Thymus (tissue), 11 donors: Measurements from ENCODE around the gene MOB2. TPM values are rescaled to one million over a fixed set of nuclear protein-coding genes. Genes with fewer than 3 reads are reported as not detected.

ENCODE experiments used
- DNase-seq, 9 donors: peaks; one replicate each; pipeline ENCODE4 v3.0.0-alpha.2; 2013; ENCODE audit warnings: low spot score in 9 of 9, low read depth in 6 of 9, missing footprints in 1 of 9
- H3K27ac ChIP-seq, 2 donors: one replicate each; pipeline ENCODE4 v1.5.1; 2013; ENCODE audit warnings: control low read depth in 1 of 2, low read depth in 1 of 2, low read length in 1 of 2, mild to moderate bottlenecking in 1 of 2, moderate library complexity in 1 of 2
- H3K27me3 ChIP-seq, 2 donors: one replicate each; pipeline ENCODE4 v1.5.1; 2013; ENCODE audit warnings: low read length in 1 of 2; ENCODE audit not compliant: control insufficient read depth in 2 of 2, insufficient read depth in 1 of 2
- H3K36me3 ChIP-seq, 2 donors: one replicate each; pipeline ENCODE4 v1.5.1; 2013; ENCODE audit warnings: low read length in 1 of 2, mild to moderate bottlenecking in 1 of 2, moderate library complexity in 1 of 2; ENCODE audit not compliant: control insufficient read depth in 2 of 2, insufficient read depth in 2 of 2
- H3K4me1 ChIP-seq, 2 donors: one replicate each; pipeline ENCODE4 v1.5.1; 2013; ENCODE audit warnings: low read length in 2 of 2; ENCODE audit not compliant: control insufficient read depth in 2 of 2, insufficient read depth in 2 of 2
- H3K4me3 ChIP-seq, 2 donors: one replicate each; pipeline ENCODE4 v1.5.1; 2013; ENCODE audit warnings: low read length in 2 of 2, control low read depth in 1 of 2, mild to moderate bottlenecking in 1 of 2
- H3K9me3 ChIP-seq, 2 donors: one replicate each; pipeline ENCODE4 v1.5.1; 2013; ENCODE audit warnings: low read length in 1 of 2, mild to moderate bottlenecking in 1 of 2; ENCODE audit not compliant: control insufficient read depth in 2 of 2, insufficient read depth in 1 of 2
- WGBS: extraction: QIAGEN DNeasy Blood & Tissue Kit; methylation state at CpG from one replicate; pipeline ENCODE4 v1.1.7; 2013; 5-methylcytosine and 5-hydroxymethylcytosine counted together
- polyA plus RNA-seq: library from polyadenylated mRNA; stranded (reverse); fragments of 200-250 nt; gene quantifications from one replicate; pipeline ENCODE4 v1.2.3, GENCODE V29; 2013
- total RNA-seq: library from RNA; stranded (reverse); fragments of 120-200 nt; gene quantifications from one replicate; pipeline ENCODE4 v1.2.4, GENCODE V29; 2013
- donor health status: healthy.

The MOB2 gene
- total and polyA plus RNA-seq, 2 donors, result 34.0 to 46.5 TPM

DNA sequence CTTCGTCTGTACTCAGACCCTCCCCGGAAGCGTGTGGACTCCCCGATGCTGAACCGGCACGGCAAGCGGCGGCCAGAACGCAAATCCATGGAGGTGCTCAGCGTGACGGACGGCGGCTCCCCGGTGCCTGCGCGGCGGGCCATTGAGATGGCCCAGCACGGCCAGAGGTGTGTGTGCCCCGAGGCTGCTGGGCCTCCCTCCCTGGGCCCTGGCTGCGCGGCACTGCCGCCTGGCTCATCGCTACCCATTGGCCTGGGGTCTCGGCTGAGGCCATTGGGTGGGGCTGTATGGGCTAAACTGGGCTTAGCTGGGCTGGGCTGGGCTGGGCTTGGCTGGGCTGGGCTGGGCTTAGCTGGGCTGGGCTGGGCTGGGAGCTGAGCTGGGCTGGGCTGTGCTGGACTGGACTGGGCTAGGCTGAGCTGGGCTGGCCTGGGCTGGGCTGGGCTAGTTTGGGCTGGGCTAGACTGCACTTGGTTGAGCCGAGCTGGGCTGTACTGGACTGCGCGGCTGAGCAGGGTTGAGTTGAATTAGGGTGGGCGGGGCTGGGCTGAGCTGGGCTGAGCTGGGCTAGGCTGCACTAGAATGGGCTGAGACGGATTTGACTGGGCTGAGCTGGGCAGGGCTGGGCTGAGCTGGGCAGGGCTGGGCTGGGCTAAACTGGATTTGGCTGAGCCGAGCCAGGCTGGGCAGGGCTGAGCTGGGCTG, 40.7 kb downstream of the MOB2 start:
- Histone ChIP-seq H3K4me1 (no peaks in the 10 kb centered on the region), H3K36me3 (no peaks in the 10 kb centered on the region), H3K4me3 (no peak overlapping the region), H3K9me3 (no peaks in the 10 kb centered on the region), H3K27me3 (no peaks in the 10 kb centered on the region), H3K27ac (no peak overlapping the region)
- 95% methylated on average over 30 of the region's 30 CpGs for WGBS
- no peak for DNase-seq

DNA sequence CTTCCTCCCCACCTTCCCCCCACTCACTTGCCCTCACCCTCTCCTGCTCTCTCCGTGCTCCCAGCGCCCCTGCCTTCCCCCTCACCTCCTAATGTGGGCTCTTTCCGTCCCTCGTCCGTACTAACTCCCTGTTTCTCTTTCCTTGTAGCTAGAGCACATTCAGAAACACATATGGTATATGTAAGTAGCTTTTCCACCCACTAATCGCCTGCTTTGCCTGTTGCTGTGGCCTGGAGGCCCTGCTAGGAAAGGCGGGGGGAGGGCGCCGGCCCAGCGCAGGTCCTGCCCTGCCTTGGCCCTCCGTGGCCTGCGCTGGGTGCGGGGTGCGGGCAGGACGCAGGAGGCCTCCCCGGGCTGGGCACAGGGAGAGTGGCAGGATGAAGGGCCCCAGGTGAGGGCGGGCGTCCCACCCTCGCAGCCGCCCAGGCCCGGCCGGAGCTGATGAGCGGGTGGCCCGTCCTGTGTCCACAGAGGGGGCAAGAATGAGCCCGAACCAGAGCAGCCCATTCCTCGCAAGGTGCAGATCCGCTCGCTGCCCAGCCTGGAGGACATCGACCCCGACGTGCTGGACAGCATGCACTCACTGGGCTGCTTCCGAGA, 41.7 kb downstream of the MOB2 start:
- no peak for DNase-seq
- H3K4me1 ChIP-seq, result no peaks in the 10 kb centered on the region
- H3K27me3 ChIP-seq, result no peaks in the 10 kb centered on the region
- WGBS, result 88% methylated on average over 32 of the region's 32 CpGs
- H3K4me3 ChIP-seq, result no peak overlapping the region
- H3K36me3 ChIP-seq, result no peaks in the 10 kb centered on the region
- H3K9me3 ChIP-seq, result no peaks in the 10 kb centered on the region
- no peak overlapping the region for H3K27ac ChIP-seq

DNA sequence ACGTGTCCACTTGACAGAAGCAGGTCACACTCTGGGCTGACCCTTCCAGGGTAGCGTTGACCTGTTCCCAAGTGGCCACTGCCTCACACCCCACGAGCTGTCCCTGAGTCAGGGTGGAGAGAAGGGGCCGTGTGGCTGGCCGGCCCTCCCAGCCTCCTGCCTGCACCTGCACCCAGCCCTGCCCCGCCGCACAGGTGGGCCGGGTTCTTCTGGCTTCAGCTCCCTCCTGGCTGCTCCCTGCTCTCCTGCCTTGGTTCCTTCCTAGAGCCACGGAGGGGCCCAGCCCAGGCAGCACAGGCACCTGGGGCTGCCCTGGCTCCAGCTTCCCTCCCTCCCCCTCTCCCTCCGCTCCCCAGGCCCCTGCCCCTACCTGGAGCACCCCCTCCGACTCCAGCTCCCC, 42.3 kb downstream of the MOB2 start:
- H3K9me3 ChIP-seq, result no peaks in the 10 kb centered on the region
- H3K4me1 ChIP-seq, result no peaks in the 10 kb centered on the region
- no peak overlapping the region for H3K4me3 ChIP-seq
- H3K27ac ChIP-seq, result no peak overlapping the region
- no peak for DNase-seq
- no peaks in the 10 kb centered on the region for H3K27me3 ChIP-seq
- H3K36me3 ChIP-seq, result no peaks in the 10 kb centered on the region
- WGBS, result 83% methylated on average over 11 of the region's 11 CpGs

DNA sequence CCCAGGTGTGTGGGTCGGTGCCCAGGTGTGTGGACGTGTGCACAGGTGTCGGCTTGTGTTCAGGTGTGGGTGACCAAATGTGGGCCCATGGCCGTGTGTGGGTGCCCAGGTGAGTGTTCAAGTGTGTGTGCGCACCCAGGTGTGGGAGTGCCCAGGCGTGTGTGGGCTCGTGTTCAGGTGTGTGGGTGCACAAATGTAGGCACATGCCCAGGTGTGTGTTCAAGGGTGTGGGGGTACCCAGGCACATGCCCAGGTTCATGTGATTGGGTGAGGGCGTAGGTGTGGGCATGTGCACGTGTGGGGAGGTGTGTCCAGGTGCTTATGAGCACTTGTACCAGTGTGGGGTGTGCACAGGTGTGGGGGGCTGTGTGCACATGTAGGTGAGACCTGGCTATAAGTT, 42.8 kb downstream of the MOB2 start:
- no peak for DNase-seq
- no peak overlapping the region for H3K4me3 ChIP-seq
- H3K4me1 ChIP-seq, result no peaks in the 10 kb centered on the region
- H3K36me3 ChIP-seq, result no peaks in the 10 kb centered on the region
- no peaks in the 10 kb centered on the region for H3K27me3 ChIP-seq
- no peaks in the 10 kb centered on the region for H3K9me3 ChIP-seq
- no peak overlapping the region for H3K27ac ChIP-seq
- WGBS, result 89% methylated on average over 9 of the region's 9 CpGs

DNA sequence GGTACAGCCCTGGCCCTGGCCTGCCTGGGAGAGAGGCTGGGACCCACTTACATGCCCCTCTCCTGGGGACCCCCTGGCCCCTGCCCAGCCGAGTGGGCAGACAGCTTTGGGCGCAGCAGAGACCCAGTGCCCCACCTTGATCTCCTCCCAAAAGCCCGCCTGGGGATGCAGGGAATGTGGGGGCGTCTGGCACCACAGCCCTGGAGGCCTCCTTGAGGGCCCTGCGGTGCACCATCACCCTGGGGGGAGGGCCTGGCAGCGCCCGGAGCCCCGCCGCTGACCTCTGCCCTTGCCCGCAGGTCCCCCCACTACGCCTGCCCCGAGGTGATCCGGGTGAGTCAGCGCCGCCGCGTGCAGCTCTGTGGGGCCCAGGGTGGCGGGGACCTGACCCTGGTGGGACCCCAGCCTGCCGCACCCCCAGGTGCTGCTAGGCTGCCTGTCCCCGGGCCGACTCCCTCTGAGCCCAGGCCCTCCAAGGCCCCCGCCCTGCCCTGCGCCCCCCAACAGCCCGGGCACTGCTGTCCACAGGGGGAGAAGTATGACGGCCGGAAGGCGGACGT, 43.7 kb downstream of the MOB2 start:
- DNase-seq, result no peak
- H3K4me1 ChIP-seq, result no peaks in the 10 kb centered on the region
- H3K27ac ChIP-seq, result no peak overlapping the region
- H3K27me3 ChIP-seq, result no peaks in the 10 kb centered on the region
- no peaks in the 10 kb centered on the region for H3K36me3 ChIP-seq
- 88% methylated on average over 28 of the region's 28 CpGs for WGBS
- H3K4me3 ChIP-seq, result no peak overlapping the region
- no peaks in the 10 kb centered on the region for H3K9me3 ChIP-seq

DNA sequence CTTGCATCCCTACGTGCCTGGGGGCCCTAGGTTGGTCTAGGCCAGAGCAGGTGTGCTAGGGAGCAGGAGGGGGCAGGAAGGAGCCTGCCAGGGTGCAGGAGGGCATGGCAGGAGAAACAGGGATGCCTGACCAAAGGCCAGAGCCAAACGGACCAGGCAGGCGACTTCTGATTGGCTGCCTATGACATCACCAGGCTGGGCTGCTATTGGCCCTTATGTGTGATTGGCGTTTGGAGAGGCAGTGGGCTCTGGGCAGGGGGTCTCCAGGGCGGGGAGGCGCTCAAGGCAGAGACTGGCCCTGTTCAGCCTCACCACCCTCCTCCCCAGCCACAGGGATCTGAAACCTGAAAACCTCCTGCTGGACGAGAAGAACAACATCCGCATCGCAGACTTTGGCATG, 44.4 kb downstream of the MOB2 start:
- 48% methylated on average over 9 of the region's 9 CpGs for WGBS
- Histone ChIP-seq H3K27me3 (no peaks in the 10 kb centered on the region), H3K4me1 (no peaks in the 10 kb centered on the region), H3K27ac (no peak overlapping the region), H3K4me3 (no peak overlapping the region), H3K9me3 (no peaks in the 10 kb centered on the region), H3K36me3 (no peaks in the 10 kb centered on the region)
- DNase-seq, result no peak

DNA sequence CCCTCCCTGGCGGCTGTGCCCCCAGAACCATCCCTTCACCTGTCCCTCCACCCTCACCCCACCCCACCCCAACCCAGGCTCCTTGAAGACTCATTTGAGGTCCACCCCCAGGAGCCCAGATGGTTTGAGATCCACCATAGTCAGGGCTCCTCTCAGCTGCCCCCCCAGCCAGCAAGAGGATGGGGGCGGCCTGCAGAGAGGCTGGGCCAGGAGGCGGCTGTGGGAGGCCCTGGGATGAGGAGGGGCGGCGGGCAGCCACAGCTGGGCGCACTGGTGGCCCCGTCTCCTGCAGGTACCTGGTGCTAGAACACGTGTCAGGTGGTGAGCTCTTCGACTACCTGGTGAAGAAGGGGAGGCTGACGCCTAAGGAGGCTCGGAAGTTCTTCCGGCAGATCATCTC, 46.1 kb downstream of the MOB2 start:
- no peaks in the 10 kb centered on the region for H3K9me3 ChIP-seq
- no peak for DNase-seq
- H3K4me3 ChIP-seq, result no peak overlapping the region
- H3K4me1 ChIP-seq, result no peaks in the 10 kb centered on the region
- no peak overlapping the region for H3K27ac ChIP-seq
- H3K27me3 ChIP-seq, result peaks cover 0 to 6% of the 10 kb centered on the region in 2 donors
- H3K36me3 ChIP-seq, result no peaks in the 10 kb centered on the region
- WGBS, result 94% methylated on average over 12 of the region's 12 CpGs

DNA sequence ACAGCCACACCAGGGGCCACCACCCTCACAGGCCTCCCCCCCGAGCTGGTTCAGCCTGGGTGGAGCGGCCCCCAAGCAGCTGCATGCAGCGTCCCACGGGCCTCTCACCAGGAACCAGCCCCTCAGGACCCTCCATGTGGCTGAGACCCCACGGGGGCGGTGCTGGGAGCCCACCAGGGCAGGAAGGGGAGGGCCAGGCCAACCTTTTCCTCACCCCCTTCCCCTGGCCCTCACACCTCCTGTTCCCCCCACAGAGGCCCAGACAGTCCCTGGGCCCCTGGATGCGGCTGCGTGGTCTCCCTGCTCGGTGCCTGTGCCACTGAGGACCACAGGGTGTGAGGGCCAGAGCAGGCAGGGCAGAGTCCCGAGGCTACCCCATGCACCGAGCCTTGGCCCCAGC, 46.5 kb downstream of the MOB2 start:
- no peak overlapping the region for H3K27ac ChIP-seq
- no peak for DNase-seq
- no peaks in the 10 kb centered on the region for H3K36me3 ChIP-seq
- no peak overlapping the region for H3K4me3 ChIP-seq
- peaks cover 0 to 6% of the 10 kb centered on the region in 2 donors for H3K27me3 ChIP-seq
- WGBS, result 89% methylated on average over 11 of the region's 11 CpGs
- H3K4me1 ChIP-seq, result no peaks in the 10 kb centered on the region
- no peaks in the 10 kb centered on the region for H3K9me3 ChIP-seq

DNA sequence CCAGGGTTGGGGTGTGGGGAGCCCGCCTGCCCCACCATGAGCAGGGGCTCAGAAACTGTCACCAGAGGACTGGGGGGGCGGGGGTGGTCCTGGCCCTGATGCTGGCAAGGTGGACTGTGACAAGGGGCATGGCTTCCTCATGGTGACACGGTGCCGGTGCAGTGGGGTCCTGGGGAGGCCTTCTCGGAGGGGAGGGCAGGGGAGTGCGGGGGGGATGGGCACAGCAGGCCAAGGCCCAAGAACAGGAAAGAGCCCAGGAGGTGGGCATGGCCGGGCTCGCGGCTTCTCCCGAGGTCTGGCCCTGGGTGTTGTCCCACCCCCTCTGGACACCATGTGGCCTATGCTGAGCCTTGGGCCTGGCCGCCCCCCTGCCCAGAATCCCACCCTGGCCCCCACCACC, 47.2 kb downstream of the MOB2 start:
- Histone ChIP-seq H3K9me3 (no peaks in the 10 kb centered on the region), H3K27me3 (peaks cover 0 to 6% of the 10 kb centered on the region in 2 donors), H3K4me3 (no peak overlapping the region), H3K27ac (no peak overlapping the region), H3K36me3 (no peaks in the 10 kb centered on the region), H3K4me1 (no peaks in the 10 kb centered on the region)
- WGBS, result 84% methylated on average over 11 of the region's 11 CpGs
- no peak for DNase-seq
